Measurements from ENCODE around the gene RYR1.

DNA sequence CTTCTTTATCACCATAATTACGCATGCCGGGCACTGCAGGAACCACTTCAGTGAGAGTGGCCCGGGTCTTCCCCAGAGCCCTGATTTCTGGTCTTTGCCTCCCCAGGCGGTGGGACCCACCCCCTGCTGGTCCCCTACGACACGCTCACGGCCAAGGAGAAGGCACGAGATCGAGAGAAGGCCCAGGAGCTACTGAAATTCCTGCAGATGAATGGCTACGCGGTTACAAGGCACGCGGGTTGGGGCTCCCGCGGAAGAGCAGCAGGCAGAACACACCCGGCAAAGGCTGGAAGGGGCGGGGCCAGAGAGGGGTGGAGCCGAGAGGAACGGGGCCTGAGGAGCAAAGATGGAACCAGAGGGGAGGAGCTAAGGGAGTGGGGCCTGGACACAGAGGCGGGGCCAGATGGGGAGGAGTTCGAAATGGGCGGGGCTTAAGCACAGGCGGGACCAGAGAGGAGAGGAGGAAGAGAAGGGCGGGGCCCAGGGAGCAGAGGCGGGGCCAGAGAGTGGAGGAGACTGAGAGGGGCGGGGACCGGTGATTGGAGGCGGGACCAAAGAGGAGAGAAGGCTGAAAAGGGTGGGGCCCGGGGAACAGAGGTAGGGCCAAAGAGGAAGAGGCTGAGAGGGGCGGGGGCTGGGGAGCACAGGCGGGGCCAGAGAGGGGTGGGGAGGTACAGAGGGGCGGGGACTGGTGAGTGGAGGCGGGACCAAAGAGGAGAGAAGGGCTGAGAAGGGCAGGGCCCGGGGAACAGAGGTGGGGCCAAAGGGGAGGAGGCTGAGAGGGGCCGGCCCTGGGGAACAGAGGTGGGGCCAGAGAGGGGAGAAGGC, 73.4 kb downstream of the RYR1 start:
- TF ChIP-seq TBP (IDR thresholded peaks at IDR 0.05; ENCODE audit: low read depth, low read length) (no peak), SIRT6 (IDR thresholded peaks at IDR 0.05; ENCODE audit: low read length) (no peak), CTCF (IDR thresholded peaks at IDR 0.05; ENCODE audit: control extremely low read depth in 1 of 3, insufficient read depth in 1 of 3, low read depth in 1 of 3, low read length in 3 of 3) (no peak), POLR2AphosphoS5 (IDR thresholded peaks at IDR 0.05; ENCODE audit: low read depth, low read length) (no peak)
